Activated CD4-positive, CD25-positive, alpha-beta regulatory T cell treated with anti-CD3 and anti-CD28 coated beads, Interleukin-2, amount 50 U/mL, for 24 hours (primary cell): ENCODE measurements around the gene IDE.
"Not testable (repeated sequence)": the region's sequence is repeated elsewhere in the genome, so short reads cannot be mapped to it uniquely, and the experiment has no call there.

Experiments used
- ATAC-seq, 2 donors: fragments of 150-1000 bp; cut with Tn5 transposase; one replicate each; pipeline ENCODE4 v1.10.0; 2021; ENCODE audit warnings: mild to moderate bottlenecking in 1 of 2, moderate library complexity in 1 of 2

The IDE gene

GRCh38 chr10:92573798-92574547 is at the start of gene IDE:
TSS of gene IDE (minus strand) at chr10:92574093. CDS start at chr10:92574019, 74 bp downstream.
- ATAC-seq: peak; percentile 78 to 80

GRCh38 chr10:92619368-92619767 is 45.5 kb upstream of the IDE start:
- ATAC-seq: peak; percentile 48 to 92

GRCh38 chr10:92615515-92615914 is 41.6 kb upstream of the IDE start:
- no peak for ATAC-seq

- ATAC-seq: no peak
These were observed 30.9 kb upstream of the IDE start for GRCh38 chr10:92604841-92605240.

- ATAC-seq: no peak
These were observed 24.4 kb upstream of the IDE start for GRCh38 chr10:92598321-92598720.

GRCh38 chr10:92595505-92595904 is 21.6 kb upstream of the IDE start:
- no peak for ATAC-seq

- ATAC-seq: no peak
These were observed 20.0 kb upstream of the IDE start for GRCh38 chr10:92593619-92594588.

GRCh38 chr10:92592761-92593618 is 19.1 kb upstream of the IDE start, which contains the start of gene KIF11:
TSS of gene KIF11 (plus strand) at chr10:92593130. CDS start at chr10:92593376, 246 bp downstream.
- peak; percentile 89 to 90 for ATAC-seq

- peak; percentile 83 to 87 for ATAC-seq
These were observed 17.7 kb upstream of the IDE start for GRCh38 chr10:92591550-92592022.

GRCh38 chr10:92590623-92591549 is 17.0 kb upstream of the IDE start:
- ATAC-seq: peak; percentile 0 to 1

- ATAC-seq: not testable (repeated sequence)
These were observed 8.5 kb upstream of the IDE start for GRCh38 chr10:92582347-92582746.

- ATAC-seq: no peak
These were observed 2.1 kb upstream of the IDE start for GRCh38 chr10:92575961-92576360.

GRCh38 chr10:92574548-92575261 is 812 bp upstream of the IDE start:
- peak; percentile 12 to 17 for ATAC-seq

GRCh38 chr10:92573091-92573797 is 649 bp downstream of the IDE start:
- peak; percentile 21 to 27 for ATAC-seq

- no peak for ATAC-seq
These were observed 1.4 kb downstream of the IDE start for GRCh38 chr10:92572362-92573090.

- no peak for ATAC-seq
These were observed 2.2 kb downstream of the IDE start for GRCh38 chr10:92571649-92572048.

GRCh38 chr10:92569663-92570062 is 4.2 kb downstream of the IDE start:
- ATAC-seq: not testable (repeated sequence)

- no peak for ATAC-seq
These were observed 4.8 kb downstream of the IDE start for GRCh38 chr10:92569071-92569470.
